Activated T-helper 9 cell treated with anti-CD3 and anti-CD28 coated beads, Interleukin-2, amount 50 U/mL, for 16 hours (primary cell): Measurements from ENCODE around the gene HS6ST3.

Experiments used
- DNase-seq: peaks from one replicate; pipeline ENCODE4 v3.0.0-alpha.2; 2020; ENCODE audit warnings: low read depth

HS6ST3 gene

DNA sequence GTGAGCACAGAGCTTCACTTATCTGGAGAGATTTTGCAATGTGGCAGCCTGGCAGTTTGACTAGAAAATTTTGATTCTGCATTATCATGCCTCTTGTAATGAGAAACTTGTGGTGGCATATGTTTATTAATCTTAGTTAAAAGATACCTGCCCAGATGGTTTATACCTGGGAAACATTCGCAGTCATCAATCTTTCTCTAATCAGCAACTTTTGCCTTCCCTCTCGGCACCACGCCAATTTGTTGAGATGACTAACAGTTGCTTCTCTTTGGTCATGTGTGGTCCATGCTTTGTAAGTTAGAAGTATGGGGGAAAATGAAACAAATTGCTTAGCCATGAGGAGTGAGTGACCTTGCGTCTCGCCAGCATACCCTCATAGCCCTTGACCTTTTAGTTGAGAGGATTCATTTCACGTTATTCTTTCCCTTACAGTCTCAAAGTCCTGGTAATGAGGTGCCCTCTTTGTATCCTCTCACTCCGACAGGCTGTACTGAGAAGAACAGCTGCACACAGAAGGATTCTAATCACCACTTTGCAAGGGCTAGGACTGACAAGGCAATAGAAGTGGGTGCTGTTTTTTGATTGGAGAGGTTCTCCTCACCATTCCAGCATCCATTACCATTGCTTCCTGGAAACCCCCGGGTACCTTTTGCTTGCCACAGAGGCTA is 703.0 kb downstream of the HS6ST3 start:
- no peak for DNase-seq

GRCh38 chr13:96793404-96793755 is 703.5 kb downstream of the HS6ST3 start:
- DNase-seq, result no peak

- DNase-seq, result no peak
These were observed 704.8 kb downstream of the HS6ST3 start for GRCh38 chr13:96794669-96795068.

DNA sequence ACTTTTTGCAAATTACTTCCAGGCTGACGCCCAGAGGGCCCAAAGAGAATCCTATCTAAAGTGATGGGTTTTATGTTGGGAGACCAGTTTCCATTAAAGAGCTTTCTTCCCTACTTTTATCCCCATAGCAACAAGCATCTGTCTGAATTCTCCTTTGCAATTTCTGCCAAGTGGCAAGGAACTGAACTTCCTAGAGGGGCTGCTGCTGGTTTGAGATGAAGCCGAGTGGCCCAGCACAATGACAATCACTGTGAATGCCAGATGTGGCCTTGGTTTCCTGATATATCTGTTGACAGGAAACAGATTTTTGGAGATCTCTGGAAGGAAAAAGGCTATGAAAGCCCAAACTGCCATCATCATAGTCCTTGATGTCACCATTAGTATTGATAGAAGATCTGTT is 705.8 kb downstream of the HS6ST3 start:
- DNase-seq, result no peak

DNA sequence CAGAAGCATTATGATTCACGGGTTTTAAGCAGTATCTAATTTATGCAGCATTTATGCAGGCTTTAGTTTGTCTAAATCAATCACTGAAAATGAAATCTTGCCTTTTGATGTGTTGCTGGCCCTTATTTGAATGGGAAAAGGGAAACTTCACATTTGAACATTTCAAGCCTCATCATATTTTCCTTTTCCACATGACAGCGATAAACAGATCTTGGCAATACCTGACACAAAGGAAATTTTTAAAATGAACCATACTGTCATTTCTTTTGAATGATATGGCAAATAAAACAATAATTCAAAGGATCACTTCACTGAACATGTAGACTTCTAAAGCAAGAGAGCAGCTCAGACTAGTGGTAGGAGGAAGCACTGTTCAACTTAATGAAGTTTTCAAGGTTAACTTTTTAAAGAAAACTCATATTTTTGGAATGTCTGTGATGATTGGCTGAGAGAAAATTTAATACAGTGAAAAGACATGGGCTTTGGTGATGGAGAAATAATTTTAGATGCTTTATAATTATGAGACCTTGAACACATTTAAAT is 706.3 kb downstream of the HS6ST3 start:
- DNase-seq, result no peak

DNA sequence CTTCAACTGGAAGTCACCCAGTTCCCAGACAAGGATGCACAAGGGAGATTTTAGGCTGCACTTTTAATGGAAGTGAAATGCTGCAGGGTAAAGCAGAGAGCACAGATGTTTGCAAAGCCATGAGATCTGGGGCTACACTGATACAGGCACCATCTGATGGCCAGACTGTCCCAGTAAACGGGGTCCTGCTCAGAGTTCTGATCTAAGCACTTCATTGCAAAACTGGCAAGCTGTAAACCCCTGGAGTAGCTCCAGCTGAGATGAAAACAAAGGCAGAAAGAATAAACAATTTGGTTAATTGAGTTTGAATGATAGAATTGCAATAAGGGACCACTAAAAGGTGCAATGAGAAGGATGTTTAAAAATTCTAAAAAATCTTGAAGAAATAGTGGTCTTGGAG is 707.2 kb downstream of the HS6ST3 start:
- no peak for DNase-seq

- no peak for DNase-seq
These were observed 713.7 kb downstream of the HS6ST3 start for GRCh38 chr13:96803456-96804100.

DNA sequence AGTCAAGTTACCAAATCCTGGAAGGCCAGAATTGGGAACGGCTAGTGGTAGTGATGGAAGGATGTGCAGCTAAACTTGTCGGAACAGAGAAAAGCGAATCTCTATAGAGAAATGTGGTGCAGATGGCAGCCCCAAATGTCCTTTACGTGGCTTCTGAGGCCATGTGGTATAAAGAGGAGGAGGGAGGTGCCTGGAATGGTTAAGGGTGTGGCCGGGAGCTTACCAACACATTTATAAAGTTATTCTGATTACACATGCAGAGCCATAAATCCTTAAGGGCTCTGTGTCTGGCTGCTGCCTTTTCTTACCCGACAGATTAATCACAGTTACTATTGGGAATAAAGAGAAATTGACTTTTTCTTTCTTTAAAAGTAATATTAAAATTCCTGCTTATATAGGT is 714.3 kb downstream of the HS6ST3 start:
- DNase-seq, result no peak

- DNase-seq, result no peak
These were observed 716.8 kb downstream of the HS6ST3 start for GRCh38 chr13:96806746-96807145.

GRCh38 chr13:96809366-96810096 is 719.6 kb downstream of the HS6ST3 start:
- no peak for DNase-seq

DNA sequence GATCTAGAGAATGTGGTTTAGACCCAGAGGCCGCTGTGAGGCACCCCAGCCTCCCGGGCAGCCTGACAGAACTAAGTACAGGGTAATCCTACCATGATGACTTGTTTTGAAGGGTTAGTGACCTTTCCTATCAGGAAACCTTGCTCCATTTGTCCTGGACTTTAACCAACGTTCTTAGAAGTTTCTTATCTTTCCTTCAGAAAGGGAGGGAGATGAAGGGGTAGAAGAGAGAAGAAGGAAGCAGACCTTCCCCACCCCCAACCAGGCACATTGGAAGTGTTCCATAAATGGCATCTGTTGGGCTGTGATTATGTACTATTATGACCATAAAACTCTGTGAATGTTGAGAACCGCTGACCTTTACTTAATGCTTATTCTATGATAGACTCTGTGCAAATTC is 720.2 kb downstream of the HS6ST3 start:
- DNase-seq, result no peak

DNA sequence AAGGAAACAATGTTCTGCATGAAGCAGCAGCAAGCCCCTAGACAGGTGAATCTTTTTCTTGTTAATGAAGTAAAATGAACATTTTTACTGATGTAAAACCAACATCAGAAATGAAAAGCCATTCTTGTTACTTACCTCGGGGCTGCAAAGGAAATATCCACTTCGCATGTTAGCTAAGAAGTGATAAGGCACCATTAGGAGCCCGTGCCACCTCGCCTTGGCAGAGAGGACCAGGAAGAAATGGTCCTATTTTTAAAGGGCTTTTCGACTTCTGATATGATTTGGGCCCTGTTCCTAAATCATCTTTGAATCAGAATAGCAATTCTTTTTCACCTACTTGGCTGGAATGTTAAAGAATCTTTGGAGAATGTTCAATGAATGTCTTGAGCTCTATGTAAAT is 721.1 kb downstream of the HS6ST3 start:
- DNase-seq, result no peak

DNA sequence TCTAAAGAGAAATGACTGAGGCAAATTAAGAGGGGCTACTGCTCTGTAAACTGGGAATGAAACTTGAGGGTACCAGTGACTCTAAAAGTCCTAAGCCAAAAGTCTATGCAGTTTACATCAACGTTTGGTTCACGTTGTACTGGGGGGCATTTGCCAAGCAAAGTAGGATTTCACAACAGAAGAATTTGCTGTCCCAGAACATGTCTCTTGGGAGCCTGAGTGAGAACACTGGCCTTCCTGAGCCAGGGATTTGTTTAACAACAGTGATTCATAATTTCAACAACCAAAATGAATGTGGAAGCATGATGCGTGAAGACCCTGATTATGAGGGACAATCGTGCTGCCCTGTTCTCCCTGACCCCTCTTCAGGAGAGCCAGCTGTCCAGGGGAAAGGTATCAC is 726.4 kb downstream of the HS6ST3 start:
- DNase-seq, result no peak

DNA sequence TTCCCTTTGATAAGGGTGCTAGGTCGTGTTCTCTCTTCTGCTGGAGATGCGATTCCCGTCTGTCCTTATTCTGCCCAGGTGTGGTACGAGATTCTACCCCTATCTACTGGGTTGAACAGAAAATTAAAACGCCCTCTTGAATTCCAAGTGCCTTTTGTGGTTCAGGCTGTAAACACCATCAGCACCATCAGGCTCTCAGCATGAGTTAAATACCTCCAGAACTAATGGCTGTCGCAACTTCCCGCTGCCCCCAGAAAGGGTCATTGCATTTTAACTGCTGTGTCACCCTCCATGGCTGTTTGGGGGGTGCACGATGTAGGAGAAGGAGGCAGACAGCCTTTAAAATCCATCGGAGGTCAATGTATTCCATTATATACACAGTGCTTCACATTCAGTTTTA is 727.0 kb downstream of the HS6ST3 start:
- DNase-seq, result no peak

GRCh38 chr13:96817336-96817941 is 727.5 kb downstream of the HS6ST3 start:
- no peak for DNase-seq

- DNase-seq, result no peak
These were observed 729.5 kb downstream of the HS6ST3 start for GRCh38 chr13:96819375-96819774.

- no peak for DNase-seq
These were observed 731.5 kb downstream of the HS6ST3 start for GRCh38 chr13:96821381-96821780.

GRCh38 chr13:96821971-96822370 is 732.1 kb downstream of the HS6ST3 start:
- DNase-seq, result no peak

GRCh38 chr13:96822895-96823294 is 733.0 kb downstream of the HS6ST3 start:
- no peak for DNase-seq

DNA sequence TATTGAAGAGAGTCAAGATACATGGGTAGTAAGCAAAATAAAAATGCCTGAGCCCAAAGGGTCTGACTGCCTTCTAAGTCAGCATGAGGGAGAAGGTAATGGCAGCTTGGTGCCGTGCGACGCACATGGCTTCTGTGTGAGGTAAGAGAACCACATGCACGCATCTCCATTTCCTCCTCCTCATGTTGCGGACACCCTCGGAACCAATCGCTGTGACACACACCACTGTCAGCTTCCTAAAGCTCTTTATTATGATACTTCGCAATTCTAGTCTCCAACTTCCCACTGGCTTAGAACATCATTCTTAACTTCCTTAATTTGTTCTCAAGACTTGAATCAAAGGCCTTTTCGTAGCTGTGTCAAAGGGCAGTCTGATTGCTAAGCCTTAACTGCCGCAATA is 734.2 kb downstream of the HS6ST3 start:
- no peak for DNase-seq

- DNase-seq, result no peak
These were observed 735.7 kb downstream of the HS6ST3 start for GRCh38 chr13:96825653-96826052.

DNA sequence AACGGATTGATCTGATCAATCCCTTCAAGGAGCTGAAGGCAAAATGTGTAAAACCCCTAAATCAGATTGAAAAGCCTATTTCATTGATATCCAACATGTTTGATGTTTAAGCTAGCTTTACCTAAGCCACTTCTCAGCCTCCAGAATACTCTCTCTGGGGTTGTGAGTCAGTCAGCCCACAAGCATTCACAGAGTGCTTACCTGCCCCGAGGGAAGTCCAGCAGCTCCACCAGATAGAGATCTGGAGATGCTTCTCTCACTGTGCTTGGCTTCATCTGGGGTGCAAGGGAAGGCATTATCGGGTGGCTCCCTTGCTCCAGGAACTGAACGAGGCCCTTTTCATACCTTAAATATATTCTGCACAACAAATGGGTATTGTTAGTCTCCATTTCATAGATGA is 744.7 kb downstream of the HS6ST3 start:
- no peak for DNase-seq

GRCh38 chr13:96835546-96835945 is 745.6 kb downstream of the HS6ST3 start:
- no peak for DNase-seq
